ENCODE measurements around the gene ABCD3. TPM values are rescaled to one million over a fixed set of nuclear protein-coding genes. Genes with fewer than 3 reads are reported as not detected.

Gene ABCD3
- total and polyA plus RNA-seq, 2 of the 4 experiments (the other 2 are of a cell fraction): 13.6 to 32.6 TPM

GRCh38 chr1:94553323-94553730, 135.1 kb downstream of the ABCD3 start:
- peak; percentile 65 for DNase-seq
- peak overlapping the region; percentile 72; the same call in 1 of the 2 replicates for H2BK20ac ChIP-seq (ENCODE audit: low read depth, low read length)
- no peak overlapping the region for H3K9ac ChIP-seq (ENCODE audit: low read depth, low read length)
- ChIA-PET CTCF (no interaction called here), POLR2A (ENCODE audit: unreplicated experiment) (no interaction called here)
- no TSS peak for BruUV-seq (replicated peaks)
- H2AK5ac ChIP-seq (ENCODE audit: low read depth, low read length): no peak overlapping the region
- H3K23ac ChIP-seq (ENCODE audit: low read depth, low read length): no peak overlapping the region; the same call in 1 of the 2 replicates
- H3K14ac ChIP-seq (replicated peaks; ENCODE audit: low read depth, low read length): peak overlapping the region; percentile 35
- no peaks in the 10 kb centered on the region for H3K9me3 ChIP-seq (ENCODE audit: control insufficient read depth, insufficient read depth, low read length)
- dilution Hi-C loops (cut with HindIII; ENCODE audit: low sequenced_read_pairs, unreplicated experiment): no loop called here
- intact Hi-C loops (cut with micrococcal nuclease): no loop called here
- no peaks in the 10 kb centered on the region for H3K36me3 ChIP-seq (ENCODE audit: control insufficient read depth, insufficient read depth, low read length)
- H4K8ac ChIP-seq (ENCODE audit: low read depth in 2 of 2, low read length in 2 of 2): peak overlapping the region; percentile 1 to 71; a peak in 2 of 4 replicates
- no peaks in the 10 kb centered on the region for H4K20me1 ChIP-seq (ENCODE audit: insufficient read depth, low read length)
- H3K27ac ChIP-seq (ENCODE audit: insufficient read depth, low read length): peak overlapping the region; percentile 28
- peaks cover 30% of the 10 kb centered on the region for H3K4me1 ChIP-seq (ENCODE audit: control insufficient read depth, insufficient read depth, low read length)
- peak overlapping the region; percentile 10 for H3K4me2 ChIP-seq (ENCODE audit: low read depth, low read length)
- WGBS, 2 experiments (ENCODE audit: extremely low coverage in 2 of 2, insufficient read length in 1 of 2): no CpG with 5 or more reads among the region's 5 CpGs
- H2AFZ ChIP-seq (replicated peaks; ENCODE audit: low read length, poor library complexity): peak overlapping the region; percentile 87
- peak overlapping the region; percentile 84 for H4K5ac ChIP-seq (ENCODE audit: low read depth, low read length)
- in situ Hi-C loops (cut with MboI; ENCODE audit: low sequenced_read_pairs): no loop called here
- peaks cover 23% of the 10 kb centered on the region for H3K9me1 ChIP-seq (ENCODE audit: insufficient read depth, low read length)
- H3K4ac ChIP-seq (ENCODE audit: low read depth, low read length): peak overlapping the region; percentile 56
- H2BK5ac ChIP-seq (ENCODE audit: low read depth, low read length, poor library complexity, severe bottlenecking): peak overlapping the region; percentile 64
- peak overlapping the region; percentile 81 for H2AK9ac ChIP-seq (replicated peaks; ENCODE audit: low read depth, low read length, poor library complexity)
- TF ChIP-seq RFX5 (IDR thresholded peaks at IDR 0.05; ENCODE audit: low read depth, low read length) (no peak), POLR2A (IDR thresholded peaks at IDR 0.05; ENCODE audit: low read depth, low read length) (no peak), BHLHE40 (IDR thresholded peaks at IDR 0.05; ENCODE audit: low read depth, low read length) (no peak), MAZ (IDR thresholded peaks at IDR 0.05; ENCODE audit: borderline replicate concordance, low read depth, low read length) (no peak), NFE2L2 (IDR thresholded peaks at IDR 0.05; ENCODE audit: low read depth, low read length) (no peak)
- TF ChIP-seq, protein P1, sequence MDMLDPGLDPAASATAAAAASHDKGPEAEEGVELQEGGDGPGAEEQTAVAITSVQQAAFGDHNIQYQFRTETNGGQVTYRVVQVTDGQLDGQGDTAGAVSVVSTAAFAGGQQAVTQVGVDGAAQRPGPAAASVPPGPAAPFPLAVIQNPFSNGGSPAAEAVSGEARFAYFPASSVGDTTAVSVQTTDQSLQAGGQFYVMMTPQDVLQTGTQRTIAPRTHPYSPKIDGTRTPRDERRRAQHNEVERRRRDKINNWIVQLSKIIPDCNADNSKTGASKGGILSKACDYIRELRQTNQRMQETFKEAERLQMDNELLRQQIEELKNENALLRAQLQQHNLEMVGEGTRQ (IDR thresholded peaks at IDR 0.05; ENCODE audit: low read depth, low read length): no peak
- peak overlapping the region; percentile 55 for H3K18ac ChIP-seq (ENCODE audit: low read depth, low read length)
- peak overlapping the region; percentile 79 for H2BK120ac ChIP-seq (ENCODE audit: low read depth, low read length)
- ATAC-seq (ENCODE audit: low read depth): peak; percentile 43
- H3K27me3 ChIP-seq (ENCODE audit: control insufficient read depth, insufficient read depth, low read length): no peaks in the 10 kb centered on the region
- H4K91ac ChIP-seq (ENCODE audit: insufficient read depth, low read depth, low read length): peak overlapping the region; percentile 57; the same call in 1 of the 2 replicates
- H3K4me3 ChIP-seq (ENCODE audit: insufficient read depth, low read depth, low read length): no peak overlapping the region
- peaks cover 0 to 2% of the 10 kb centered on the region in 2 experiments; a peak in 1 of 4 replicates for H3K79me1 ChIP-seq (ENCODE audit: low read depth in 1 of 2, low read length in 2 of 2)
- H2BK15ac ChIP-seq (ENCODE audit: low read depth, low read length): peak overlapping the region; percentile 83; the same call in 2 of the 3 replicates
- no peak overlapping the region for H3K56ac ChIP-seq (ENCODE audit: extremely low read depth, insufficient read depth, low read length)
